GM21529 (cell line): ENCODE results near the gene MLF2.

ENCODE experiments used
- ATAC-seq: cut with Tn5 transposase; IDR thresholded peaks from one replicate; pipeline ENCODE4 v1.9.1; 2021; ENCODE audit not compliant: unreplicated experiment

The MLF2 gene

GRCh38 chr12:6698352-6699046, 54.4 kb downstream of the MLF2 start:
- no peak for ATAC-seq
